ENCODE results near the gene CYP4F3. TPM values are rescaled to one million over a fixed set of nuclear protein-coding genes. Genes with fewer than 3 reads are reported as not detected.

CYP4F3 gene
- total RNA-seq, 1 donor: not detected

DNA sequence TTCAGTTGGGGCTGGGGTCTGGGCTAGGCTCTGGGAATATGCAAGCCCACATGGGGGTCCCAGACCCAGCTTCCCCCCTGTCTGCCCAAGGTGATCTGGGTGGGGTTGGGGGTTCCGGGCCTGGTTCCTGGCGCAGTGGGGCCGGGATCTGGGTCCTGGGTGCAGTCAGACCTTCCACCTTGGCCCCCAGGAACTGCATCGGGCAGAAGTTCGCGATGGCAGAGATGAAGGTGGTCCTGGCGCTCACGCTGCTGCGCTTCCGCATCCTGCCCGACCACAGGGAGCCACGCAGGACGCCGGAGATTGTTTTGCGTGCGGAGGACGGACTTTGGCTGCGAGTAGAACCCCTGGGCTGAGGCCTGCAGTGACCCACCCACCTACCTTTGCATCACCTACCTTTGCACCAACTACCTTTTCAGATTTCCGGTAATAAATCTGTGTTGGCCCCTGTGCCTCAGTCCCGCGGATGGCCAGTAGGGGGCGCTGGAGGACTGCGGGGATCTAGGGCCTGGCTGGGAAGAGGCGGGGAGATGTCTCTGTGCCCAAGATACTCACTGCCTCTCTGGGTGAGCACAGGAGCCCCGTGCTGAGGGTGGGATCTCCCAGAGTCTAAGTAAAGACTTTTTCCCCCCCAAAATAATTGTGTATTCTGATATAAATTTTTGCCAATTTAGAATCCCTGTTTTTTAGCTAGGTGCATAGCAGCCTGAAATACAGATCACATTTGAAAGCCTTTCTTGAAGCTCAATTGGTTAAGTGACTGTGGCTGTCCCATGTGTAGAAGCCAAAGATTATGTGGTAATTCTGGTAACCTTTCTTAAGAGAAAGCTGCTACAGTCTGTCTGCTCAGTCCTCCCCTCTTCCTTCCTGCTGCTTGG, 11.5 kb upstream of the CYP4F3 start:
- H3K4me2 ChIP-seq (ENCODE audit: insufficient read depth, low read length): no peak overlapping the region
- no peak overlapping the region for H3K4me3 ChIP-seq (ENCODE audit: insufficient read depth, low read length)
- peak; percentile 94 for DNase-seq (ENCODE audit: insufficient read length, low spot score, missing footprints)
- no peak overlapping the region for H2AFZ ChIP-seq (ENCODE audit: low read length)
- no peak overlapping the region for H3K27ac ChIP-seq (ENCODE audit: low read depth, low read length)
- no peaks in the 10 kb centered on the region for H3K9me3 ChIP-seq (ENCODE audit: low read depth, low read length)
- H3K4me1 ChIP-seq (ENCODE audit: insufficient read depth, low read length): no peaks in the 10 kb centered on the region
- no peaks in the 10 kb centered on the region for H4K20me1 ChIP-seq (ENCODE audit: insufficient read depth, low read length)
- TF ChIP-seq, protein P1, sequence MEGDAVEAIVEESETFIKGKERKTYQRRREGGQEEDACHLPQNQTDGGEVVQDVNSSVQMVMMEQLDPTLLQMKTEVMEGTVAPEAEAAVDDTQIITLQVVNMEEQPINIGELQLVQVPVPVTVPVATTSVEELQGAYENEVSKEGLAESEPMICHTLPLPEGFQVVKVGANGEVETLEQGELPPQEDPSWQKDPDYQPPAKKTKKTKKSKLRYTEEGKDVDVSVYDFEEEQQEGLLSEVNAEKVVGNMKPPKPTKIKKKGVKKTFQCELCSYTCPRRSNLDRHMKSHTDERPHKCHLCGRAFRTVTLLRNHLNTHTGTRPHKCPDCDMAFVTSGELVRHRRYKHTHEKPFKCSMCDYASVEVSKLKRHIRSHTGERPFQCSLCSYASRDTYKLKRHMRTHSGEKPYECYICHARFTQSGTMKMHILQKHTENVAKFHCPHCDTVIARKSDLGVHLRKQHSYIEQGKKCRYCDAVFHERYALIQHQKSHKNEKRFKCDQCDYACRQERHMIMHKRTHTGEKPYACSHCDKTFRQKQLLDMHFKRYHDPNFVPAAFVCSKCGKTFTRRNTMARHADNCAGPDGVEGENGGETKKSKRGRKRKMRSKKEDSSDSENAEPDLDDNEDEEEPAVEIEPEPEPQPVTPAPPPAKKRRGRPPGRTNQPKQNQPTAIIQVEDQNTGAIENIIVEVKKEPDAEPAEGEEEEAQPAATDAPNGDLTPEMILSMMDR (IDR thresholded peaks at IDR 0.05; ENCODE audit: extremely low read depth, low read depth, low read length): peak; percentile 94
- H3K36me3 ChIP-seq (ENCODE audit: insufficient read depth, low read length): no peaks in the 10 kb centered on the region
- H3K27me3 ChIP-seq (ENCODE audit: insufficient read depth, low read length): no peaks in the 10 kb centered on the region
- H3K79me2 ChIP-seq (ENCODE audit: insufficient read depth, low read length): no peaks in the 10 kb centered on the region

DNA sequence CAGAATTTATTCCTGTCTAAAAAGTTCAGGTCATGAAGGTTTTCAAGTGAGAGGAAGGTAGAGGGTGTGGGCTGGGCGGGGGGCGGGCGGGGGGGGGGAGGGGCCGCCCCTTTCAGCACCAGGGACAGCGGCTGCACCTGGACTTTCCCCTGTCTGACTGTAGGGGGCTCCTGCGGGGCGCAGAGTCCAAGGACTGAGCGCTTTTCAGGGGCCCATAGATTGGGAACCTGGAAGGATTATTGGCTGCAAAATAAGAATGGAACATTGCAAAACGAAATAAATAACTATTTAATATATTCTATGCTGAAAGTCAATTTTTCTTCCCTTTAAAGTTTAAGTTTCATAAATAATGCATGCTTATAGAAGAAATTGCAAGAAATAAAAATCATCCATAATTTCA, 8.9 kb upstream of the CYP4F3 start:
- Histone ChIP-seq H3K4me1 (ENCODE audit: insufficient read depth, low read length) (no peaks in the 10 kb centered on the region), H3K9me3 (ENCODE audit: low read depth, low read length) (no peaks in the 10 kb centered on the region), H3K36me3 (ENCODE audit: insufficient read depth, low read length) (no peaks in the 10 kb centered on the region), H4K20me1 (ENCODE audit: insufficient read depth, low read length) (no peaks in the 10 kb centered on the region), H3K4me3 (ENCODE audit: insufficient read depth, low read length) (no peak overlapping the region), H3K4me2 (ENCODE audit: insufficient read depth, low read length) (no peak overlapping the region), H3K27ac (ENCODE audit: low read depth, low read length) (no peak overlapping the region), H3K27me3 (ENCODE audit: insufficient read depth, low read length) (no peaks in the 10 kb centered on the region), H3K79me2 (ENCODE audit: insufficient read depth, low read length) (no peaks in the 10 kb centered on the region), H2AFZ (ENCODE audit: low read length) (no peak overlapping the region)
- peak; percentile 74 for DNase-seq (ENCODE audit: insufficient read length, low spot score, missing footprints)
- TF ChIP-seq, protein P1 (IDR thresholded peaks at IDR 0.05; ENCODE audit: extremely low read depth, low read depth, low read length): peak; percentile 40

DNA sequence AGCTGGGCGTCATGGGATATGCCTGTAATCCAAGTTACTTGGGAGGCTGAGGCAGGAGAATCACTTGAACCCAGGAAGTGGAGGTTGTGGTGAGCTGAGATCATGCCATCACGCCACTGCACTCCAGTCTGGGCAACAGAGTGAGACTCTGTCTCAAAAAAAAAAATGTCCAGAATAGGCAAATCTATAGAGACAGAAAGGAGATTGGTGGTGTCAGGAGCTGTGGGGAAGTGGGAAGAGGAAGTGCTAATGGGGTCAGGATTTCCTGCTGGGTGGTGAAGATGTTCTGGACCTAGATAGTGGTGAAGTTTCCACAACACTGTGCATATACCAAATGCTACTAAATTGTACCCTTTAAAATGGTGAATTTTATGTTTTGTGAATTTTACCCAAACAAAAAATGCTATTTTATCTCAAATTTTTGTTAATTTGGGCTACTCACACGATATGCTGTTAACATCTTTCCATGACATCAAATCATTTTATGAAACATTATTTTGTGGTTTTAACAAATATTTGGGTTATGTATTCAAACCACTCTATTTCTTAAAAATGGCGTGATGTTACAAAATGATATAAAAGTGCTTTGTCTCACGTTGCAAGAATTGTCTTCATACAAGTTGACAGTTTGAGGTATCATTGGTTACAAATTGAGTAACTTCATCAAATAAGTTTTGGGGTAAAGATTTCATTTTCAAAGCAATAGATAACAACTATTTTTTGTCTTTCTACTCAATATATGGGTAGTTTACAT, 7.4 kb upstream of the CYP4F3 start:
- Histone ChIP-seq H3K27me3 (ENCODE audit: insufficient read depth, low read length) (no peaks in the 10 kb centered on the region), H3K79me2 (ENCODE audit: insufficient read depth, low read length) (no peaks in the 10 kb centered on the region), H3K36me3 (ENCODE audit: insufficient read depth, low read length) (no peaks in the 10 kb centered on the region), H3K4me3 (ENCODE audit: insufficient read depth, low read length) (no peak overlapping the region), H3K4me1 (ENCODE audit: insufficient read depth, low read length) (no peaks in the 10 kb centered on the region), H3K27ac (ENCODE audit: low read depth, low read length) (no peak overlapping the region), H4K20me1 (ENCODE audit: insufficient read depth, low read length) (no peaks in the 10 kb centered on the region), H3K9me3 (ENCODE audit: low read depth, low read length) (no peaks in the 10 kb centered on the region), H2AFZ (ENCODE audit: low read length) (no peak overlapping the region), H3K4me2 (ENCODE audit: insufficient read depth, low read length) (no peak overlapping the region)
- DNase-seq (ENCODE audit: insufficient read length, low spot score, missing footprints): no peak
- TF ChIP-seq, protein P1 (IDR thresholded peaks at IDR 0.05; ENCODE audit: extremely low read depth, low read depth, low read length): no peak

DNA sequence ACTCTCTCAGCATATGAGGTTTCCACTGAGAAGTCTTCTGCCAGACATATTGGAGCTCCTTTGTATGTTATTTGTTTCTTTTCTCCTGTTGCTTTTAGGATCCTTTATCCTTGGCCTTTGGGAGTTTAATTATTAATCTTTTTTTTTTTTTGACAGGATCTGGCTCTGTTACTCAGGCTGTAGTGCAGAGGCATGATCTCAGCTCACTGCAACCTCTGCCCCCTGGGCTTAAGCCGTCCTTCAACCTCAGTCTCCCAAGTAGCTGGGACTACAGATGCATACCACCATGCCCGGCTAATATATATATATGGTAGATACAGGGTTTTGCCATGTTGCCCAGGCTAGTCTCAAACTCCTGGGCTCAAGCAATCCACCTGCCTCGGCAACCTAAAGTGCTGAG, 6.6 kb upstream of the CYP4F3 start:
- TF ChIP-seq, protein P1 (IDR thresholded peaks at IDR 0.05; ENCODE audit: extremely low read depth, low read depth, low read length): no peak
- Histone ChIP-seq H3K4me1 (ENCODE audit: insufficient read depth, low read length) (no peaks in the 10 kb centered on the region), H4K20me1 (ENCODE audit: insufficient read depth, low read length) (no peaks in the 10 kb centered on the region), H3K27me3 (ENCODE audit: insufficient read depth, low read length) (no peaks in the 10 kb centered on the region), H3K4me3 (ENCODE audit: insufficient read depth, low read length) (no peak overlapping the region), H2AFZ (ENCODE audit: low read length) (no peak overlapping the region), H3K9me3 (ENCODE audit: low read depth, low read length) (no peaks in the 10 kb centered on the region), H3K4me2 (ENCODE audit: insufficient read depth, low read length) (no peak overlapping the region), H3K27ac (ENCODE audit: low read depth, low read length) (no peak overlapping the region), H3K36me3 (ENCODE audit: insufficient read depth, low read length) (no peaks in the 10 kb centered on the region), H3K79me2 (ENCODE audit: insufficient read depth, low read length) (no peaks in the 10 kb centered on the region)
- no peak for DNase-seq (ENCODE audit: insufficient read length, low spot score, missing footprints)
